Progenitor cell of endocrine pancreas (in vitro differentiated cells): ENCODE results near the gene BPGM. TPM values are rescaled to one million over a fixed set of nuclear protein-coding genes. Genes with fewer than 3 reads are reported as not detected.

Source experiments
- DNase-seq: peaks from one replicate; pipeline ENCODE4 v3.0.0; 2021; ENCODE audit warnings: low spot score; ENCODE audit not compliant: unreplicated experiment
- H3K27ac Mint-ChIP-seq: 2 replicates; pipeline ENCODE4 v1.8.0; 2021; ENCODE audit warnings: mild to moderate bottlenecking, moderate library complexity, mixed read lengths
- H3K27me3 Mint-ChIP-seq: 2 replicates; pipeline ENCODE4 v1.8.0; 2021; ENCODE audit warnings: mixed read lengths
- H3K36me3 Mint-ChIP-seq: 2 replicates; pipeline ENCODE4 v1.8.0; 2022; ENCODE audit warnings: mixed read lengths; ENCODE audit not compliant: insufficient read depth
- H3K4me1 Mint-ChIP-seq: 2 replicates; pipeline ENCODE4 v1.8.0; 2021; ENCODE audit warnings: low read depth, mixed read lengths
- H3K4me3 Mint-ChIP-seq: 2 replicates; pipeline ENCODE4 v1.8.0; 2021; ENCODE audit warnings: low read depth, mild to moderate bottlenecking, moderate library complexity, mixed read lengths
- H3K9me3 Mint-ChIP-seq: 2 replicates; pipeline ENCODE4 v1.8.0; 2021; ENCODE audit warnings: low read depth, mixed read lengths
- total RNA-seq: library from RNA; stranded (reverse); gene quantifications from 2 replicates; pipeline ENCODE4 v1.2.1, GENCODE V29; 2021
- TF ChIP-seq, protein P1 (sequence below): fragments of 200-600 bp; sonication (generic); IDR thresholded peaks from one replicate; pipeline ENCODE4 v1.5.0; 2021; ENCODE audit warnings: antibody characterized with exemption, mild to moderate bottlenecking; ENCODE audit not compliant: unreplicated experiment

The BPGM gene
- total RNA-seq, 1 donor from 2014 or later: 22.8 TPM

DNA sequence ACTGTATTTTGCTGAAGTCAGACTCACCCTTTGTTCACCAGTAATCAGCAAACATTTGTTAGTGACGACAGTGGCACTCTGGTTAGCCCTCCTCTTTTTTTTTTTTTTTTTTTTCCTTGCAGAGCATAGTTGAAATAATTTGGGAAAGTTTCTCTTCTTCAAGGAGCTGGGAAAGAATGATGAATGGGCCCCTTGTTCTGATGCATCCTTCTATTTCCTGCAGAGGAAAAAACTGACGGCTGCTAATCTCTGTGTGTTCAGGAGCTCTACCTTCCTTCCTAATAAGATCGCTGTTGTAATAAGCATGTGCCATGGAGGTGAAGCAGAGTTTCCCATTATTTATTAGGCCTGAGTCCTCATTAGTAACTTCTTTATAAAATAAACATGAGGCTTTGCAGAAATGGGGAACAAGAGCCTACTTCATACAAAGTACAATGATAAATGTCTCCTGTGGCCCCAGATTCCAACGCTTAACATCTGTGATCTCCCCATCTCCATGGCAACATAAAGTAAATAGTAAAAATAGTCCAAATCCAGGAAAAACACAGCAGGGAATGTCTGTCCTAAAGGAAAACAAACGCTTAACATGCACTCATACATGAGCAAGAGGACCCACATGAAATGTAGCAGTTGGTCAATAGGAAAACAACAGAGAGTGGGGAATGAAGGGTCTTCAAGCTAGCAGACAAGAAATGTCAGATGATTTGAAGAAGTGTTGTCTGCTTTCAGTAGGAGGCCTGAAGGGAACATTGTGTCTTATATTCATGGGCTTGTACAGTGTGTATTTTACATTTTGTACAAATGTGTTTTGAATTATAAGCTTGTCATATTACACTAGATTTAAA is 73.7 kb downstream of the BPGM start:
- no peaks in the 10 kb centered on the region for H3K9me3 Mint-ChIP-seq
- peaks cover 14% of the 10 kb centered on the region for H3K4me1 Mint-ChIP-seq
- no peak for DNase-seq
- H3K27ac Mint-ChIP-seq: peak overlapping the region; percentile 87
- no peaks in the 10 kb centered on the region for H3K27me3 Mint-ChIP-seq
- TF ChIP-seq, protein P1, sequence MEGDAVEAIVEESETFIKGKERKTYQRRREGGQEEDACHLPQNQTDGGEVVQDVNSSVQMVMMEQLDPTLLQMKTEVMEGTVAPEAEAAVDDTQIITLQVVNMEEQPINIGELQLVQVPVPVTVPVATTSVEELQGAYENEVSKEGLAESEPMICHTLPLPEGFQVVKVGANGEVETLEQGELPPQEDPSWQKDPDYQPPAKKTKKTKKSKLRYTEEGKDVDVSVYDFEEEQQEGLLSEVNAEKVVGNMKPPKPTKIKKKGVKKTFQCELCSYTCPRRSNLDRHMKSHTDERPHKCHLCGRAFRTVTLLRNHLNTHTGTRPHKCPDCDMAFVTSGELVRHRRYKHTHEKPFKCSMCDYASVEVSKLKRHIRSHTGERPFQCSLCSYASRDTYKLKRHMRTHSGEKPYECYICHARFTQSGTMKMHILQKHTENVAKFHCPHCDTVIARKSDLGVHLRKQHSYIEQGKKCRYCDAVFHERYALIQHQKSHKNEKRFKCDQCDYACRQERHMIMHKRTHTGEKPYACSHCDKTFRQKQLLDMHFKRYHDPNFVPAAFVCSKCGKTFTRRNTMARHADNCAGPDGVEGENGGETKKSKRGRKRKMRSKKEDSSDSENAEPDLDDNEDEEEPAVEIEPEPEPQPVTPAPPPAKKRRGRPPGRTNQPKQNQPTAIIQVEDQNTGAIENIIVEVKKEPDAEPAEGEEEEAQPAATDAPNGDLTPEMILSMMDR: no peak
- no peak overlapping the region for H3K4me3 Mint-ChIP-seq
- no peaks in the 10 kb centered on the region for H3K36me3 Mint-ChIP-seq

DNA sequence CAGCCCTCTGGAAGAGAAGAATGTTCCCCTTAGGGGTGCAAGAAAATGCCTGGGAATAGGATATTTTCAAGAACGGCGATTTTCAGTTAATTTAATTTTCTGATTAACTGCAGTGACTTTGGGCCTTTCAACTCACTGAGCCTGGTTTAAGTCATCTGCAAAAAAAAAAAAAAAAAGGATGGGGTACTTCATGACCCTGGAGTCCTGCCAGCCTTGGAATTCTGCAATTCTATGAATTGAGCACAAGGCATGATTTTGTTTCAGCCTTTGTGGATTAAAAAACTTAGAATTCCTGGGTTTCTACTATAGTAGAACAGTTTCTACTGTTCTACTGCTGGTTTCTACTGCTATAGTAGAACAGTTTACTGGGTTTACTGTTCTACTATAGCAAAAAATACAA is 74.5 kb downstream of the BPGM start:
- H3K36me3 Mint-ChIP-seq: no peaks in the 10 kb centered on the region
- no peak overlapping the region for H3K4me3 Mint-ChIP-seq
- TF ChIP-seq, protein P1: no peak
- no peaks in the 10 kb centered on the region for H3K27me3 Mint-ChIP-seq
- no peaks in the 10 kb centered on the region for H3K9me3 Mint-ChIP-seq
- peaks cover 14% of the 10 kb centered on the region for H3K4me1 Mint-ChIP-seq
- H3K27ac Mint-ChIP-seq: no peak overlapping the region
- DNase-seq: no peak

DNA sequence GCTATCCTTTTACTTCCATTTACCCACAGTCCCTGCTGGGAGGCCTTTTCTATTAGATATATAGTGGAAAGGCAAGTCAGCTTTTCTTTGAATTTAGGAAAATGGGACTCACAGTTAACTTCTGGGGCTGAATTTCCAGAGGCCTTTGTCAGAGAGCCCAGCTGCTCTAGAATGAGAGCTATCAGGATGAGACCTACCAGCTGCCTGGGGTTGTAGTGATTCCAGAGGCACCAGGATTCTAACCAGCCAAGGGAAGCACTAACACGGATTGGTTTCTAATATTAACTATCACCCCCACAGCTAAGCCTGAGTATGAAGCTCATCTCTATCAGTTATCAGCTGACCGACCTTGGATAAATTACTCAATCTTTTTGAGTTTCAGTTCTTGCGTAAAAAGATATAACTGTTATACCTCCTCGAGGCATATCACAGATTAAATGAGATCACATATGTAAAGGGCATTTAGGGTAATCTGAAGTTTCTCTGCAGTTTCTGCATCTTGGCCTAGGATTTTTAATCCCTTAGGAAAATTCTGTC is 76.2 kb downstream of the BPGM start:
- H3K9me3 Mint-ChIP-seq: no peaks in the 10 kb centered on the region
- no peak for DNase-seq
- peaks cover 14% of the 10 kb centered on the region for H3K4me1 Mint-ChIP-seq

DNA sequence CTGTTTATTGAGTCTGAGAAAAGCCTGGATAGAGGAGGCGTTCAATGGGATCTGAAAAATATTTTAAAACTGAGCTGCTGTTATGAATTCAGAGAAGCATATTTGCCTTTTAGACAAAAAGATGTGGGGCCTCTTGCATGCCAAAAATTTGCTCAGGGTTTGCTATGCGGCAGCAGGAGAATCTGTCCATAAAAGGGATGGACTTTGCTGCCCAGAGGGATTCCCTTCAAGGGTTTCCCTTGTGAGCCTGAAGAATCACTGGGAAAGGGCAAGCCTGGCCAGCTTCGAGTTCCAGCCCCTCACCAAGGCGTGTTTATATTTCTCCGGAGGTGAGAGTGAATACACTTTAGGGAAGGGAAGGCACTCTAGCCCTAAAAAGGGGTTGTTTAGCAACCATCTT is 77.2 kb downstream of the BPGM start:
- H3K36me3 Mint-ChIP-seq: no peaks in the 10 kb centered on the region
- H3K4me3 Mint-ChIP-seq: no peak overlapping the region
- TF ChIP-seq, protein P1: no peak
- no peak overlapping the region for H3K27ac Mint-ChIP-seq
- H3K4me1 Mint-ChIP-seq: peaks cover 14% of the 10 kb centered on the region
- H3K27me3 Mint-ChIP-seq: no peaks in the 10 kb centered on the region
- no peaks in the 10 kb centered on the region for H3K9me3 Mint-ChIP-seq
- no peak for DNase-seq

More for the DNA sequence above, 76.2 kb downstream of the BPGM start:
- no peak overlapping the region for H3K27ac Mint-ChIP-seq
- TF ChIP-seq, protein P1: no peak
- no peak overlapping the region for H3K4me3 Mint-ChIP-seq
- no peaks in the 10 kb centered on the region for H3K27me3 Mint-ChIP-seq
- H3K36me3 Mint-ChIP-seq: no peaks in the 10 kb centered on the region

DNA sequence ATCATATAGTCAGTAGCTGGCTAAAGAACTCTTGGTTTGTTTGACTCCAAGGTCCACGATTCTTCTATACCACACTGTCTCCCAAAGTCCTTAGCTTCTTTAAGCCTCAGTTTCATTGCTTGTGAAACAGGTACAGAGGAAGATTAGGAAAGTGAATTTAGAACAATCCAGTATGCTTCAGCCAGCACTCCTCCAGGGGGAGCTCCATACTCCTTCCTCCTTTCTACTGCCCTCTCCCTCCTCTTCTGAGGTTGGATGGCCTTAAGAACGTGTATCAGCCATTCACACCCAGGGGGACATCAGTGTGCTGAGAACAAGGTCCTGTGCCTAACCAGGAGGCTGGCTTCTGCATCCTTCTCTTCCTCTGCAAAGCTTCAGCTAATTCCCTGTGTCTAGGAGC is 78.0 kb downstream of the BPGM start:
- Mint-ChIP-seq H3K4me3 (no peak overlapping the region), H3K27me3 (no peaks in the 10 kb centered on the region), H3K36me3 (no peaks in the 10 kb centered on the region), H3K27ac (no peak overlapping the region), H3K9me3 (no peaks in the 10 kb centered on the region), H3K4me1 (peaks cover 9% of the 10 kb centered on the region)
- TF ChIP-seq, protein P1: peak; percentile 55
- no peak for DNase-seq
